GM15510 (cell line): Measurements from ENCODE around the gene EPB41L3.

Source experiments
- POLR2A ChIP-seq: IDR thresholded peaks from 3 replicates; pipeline ENCODE4 v1.6.1; 2011; ENCODE audit warnings: borderline replicate concordance; ENCODE audit not compliant: insufficient read length; ENCODE audit errors: extremely low read depth

The EPB41L3 gene

GRCh38 chr18:5425721-5426120 is 118.1 kb downstream of the EPB41L3 start:
- TF ChIP-seq POLR2A: no peak

GRCh38 chr18:5424903-5425664 is 118.7 kb downstream of the EPB41L3 start:
- no peak for TF ChIP-seq POLR2A

- TF ChIP-seq POLR2A: no peak
These were observed 121.2 kb downstream of the EPB41L3 start for GRCh38 chr18:5422626-5423025.

- no peak for TF ChIP-seq POLR2A
These were observed 121.8 kb downstream of the EPB41L3 start for GRCh38 chr18:5421981-5422380.

- no peak for TF ChIP-seq POLR2A
These were observed 122.9 kb downstream of the EPB41L3 start for GRCh38 chr18:5420906-5421305.

- no peak for TF ChIP-seq POLR2A
These were observed 124.2 kb downstream of the EPB41L3 start for GRCh38 chr18:5419601-5420000.

- no peak for TF ChIP-seq POLR2A
These were observed 124.8 kb downstream of the EPB41L3 start for GRCh38 chr18:5419030-5419429.

- no peak for TF ChIP-seq POLR2A
These were observed 126.5 kb downstream of the EPB41L3 start for GRCh38 chr18:5417342-5417741.

- no peak for TF ChIP-seq POLR2A
These were observed 127.7 kb downstream of the EPB41L3 start for GRCh38 chr18:5416112-5416511.

- no peak for TF ChIP-seq POLR2A
These were observed 128.1 kb downstream of the EPB41L3 start for GRCh38 chr18:5415665-5416064.

GRCh38 chr18:5415031-5415430 is 128.8 kb downstream of the EPB41L3 start:
- TF ChIP-seq POLR2A: no peak

GRCh38 chr18:5414546-5414945 is 129.3 kb downstream of the EPB41L3 start:
- no peak for TF ChIP-seq POLR2A

GRCh38 chr18:5413447-5413846 is 130.3 kb downstream of the EPB41L3 start:
- no peak for TF ChIP-seq POLR2A

GRCh38 chr18:5410582-5410981 is 133.2 kb downstream of the EPB41L3 start:
- TF ChIP-seq POLR2A: no peak

- no peak for TF ChIP-seq POLR2A
These were observed 145.5 kb downstream of the EPB41L3 start for GRCh38 chr18:5398269-5398668.

GRCh38 chr18:5397102-5397501 is 146.7 kb downstream of the EPB41L3 start:
- TF ChIP-seq POLR2A: no peak
